CD4-positive, alpha-beta T cell (primary cell): ENCODE measurements around the gene HK1. TPM values are rescaled to one million over a fixed set of nuclear protein-coding genes. Genes with fewer than 3 reads are reported as not detected.
A peak's percentile ranks its signal among the peaks of the same experiment; 100 is the strongest.

Experiments
- ATAC-seq: fragments of 200-7000 bp; cut with Tn5 transposase; one replicate; pipeline ENCODE4 v1.10.0; 2022; ENCODE audit warnings: mild to moderate bottlenecking; ENCODE audit not compliant: poor library complexity
- CTCF ChIA-PET: fragments of 350-600 bp; sonication (Branson Sonifier 250); formaldehyde crosslinking; loops from one replicate; lab custom pipeline; 2021; ENCODE audit warnings: antibody characterized with exemption, inconsistent platforms; lab: Charles Lee
- POLR2A ChIA-PET: fragments of 350-600 bp; sonication (Branson Sonifier 250); formaldehyde crosslinking; loops from one replicate; lab custom pipeline; 2021; ENCODE audit warnings: antibody characterized with exemption, inconsistent platforms; lab: Charles Lee
- DNase-seq, 14 experiments: peaks; one replicate each; pipeline ENCODE4 v3.0.0-alpha.2; 2013 to 2020; ENCODE audit warnings: mixed read lengths in 2 of 14
- H3K27ac ChIP-seq, 2 donors: one replicate each; pipeline versions ENCODE4 v1.5.1 to v1.7.0; 2013; ENCODE audit warnings: low read length in 2 of 2, low read depth in 1 of 2, mild to moderate bottlenecking in 1 of 2
- H3K27me3 ChIP-seq, 2 experiments: 1 replicate in 1 of 2; 2 replicates in 1 of 2; pipeline versions ENCODE4 v1.6.1 to v1.7.0; 2013; ENCODE audit warnings: low read length in 2 of 2, control low read depth in 1 of 2, mild to moderate bottlenecking in 1 of 2, moderate library complexity in 1 of 2; ENCODE audit not compliant: insufficient read depth in 2 of 2, control insufficient read depth in 1 of 2
- H3K36me3 ChIP-seq: one replicate; pipeline ENCODE4 v1.6.1; 2013; ENCODE audit warnings: low read length, control low read depth; ENCODE audit not compliant: insufficient read depth
- H3K4me1 ChIP-seq: one replicate; pipeline ENCODE4 v1.6.1; 2013; ENCODE audit warnings: low read length, control low read depth; ENCODE audit not compliant: insufficient read depth
- H3K4me3 ChIP-seq: one replicate; pipeline ENCODE4 v1.5.1; 2013; ENCODE audit warnings: mild to moderate bottlenecking, low read length, moderate library complexity
- H3K9me3 ChIP-seq, 2 experiments: 1 replicate in 1 of 2; 2 replicates in 1 of 2; pipeline versions ENCODE4 v1.6.1 to v1.7.0; 2013; ENCODE audit warnings: low read length in 2 of 2, mild to moderate bottlenecking in 2 of 2, control low read depth in 1 of 2, moderate library complexity in 1 of 2; ENCODE audit not compliant: control insufficient read depth in 1 of 2, insufficient read depth in 1 of 2
- H3K27ac Mint-ChIP-seq: one replicate; pipeline ENCODE4 v1.8.0; 2020; ENCODE audit warnings: mixed read lengths
- H3K27me3 Mint-ChIP-seq: one replicate; pipeline ENCODE4 v1.8.0; 2021; ENCODE audit warnings: mixed read lengths
- H3K36me3 Mint-ChIP-seq: one replicate; pipeline ENCODE4 v1.8.0; 2021; ENCODE audit warnings: low read depth, mixed read lengths
- H3K4me1 Mint-ChIP-seq: one replicate; pipeline ENCODE4 v1.8.0; 2021; ENCODE audit warnings: low read depth, mixed read lengths
- H3K4me3 Mint-ChIP-seq: one replicate; pipeline ENCODE4 v1.8.0; 2020; ENCODE audit warnings: mild to moderate bottlenecking, mixed read lengths
- H3K9me3 Mint-ChIP-seq: one replicate; pipeline ENCODE4 v1.8.0; 2020; ENCODE audit warnings: mixed read lengths
- intact Hi-C, 2 experiments: fragments of 100-400 bp; cut with DNase I in 1 of 2; cut with micrococcal nuclease in 1 of 2; formaldehyde crosslinking; loops; one replicate each; pipeline versions ENCODE4 v1.15.1 to v1.9.0; 2023 to 2025; cut with DNase I, micrococcal nuclease
- total RNA-seq, 174 experiments: library from RNA in 2 of 174; stranded (reverse) in 2 of 174; gene quantifications; one replicate each; pipeline ENCODE4 v1.2.3 and lab custom pipeline; 2021 to 2026
- TF ChIP-seq, protein P1 (sequence below): fragments of 200-600 bp; IDR thresholded peaks from one replicate; pipeline ENCODE4 v1.8.0; 2022; ENCODE audit warnings: antibody characterized with exemption, mild to moderate bottlenecking

The HK1 gene
- total RNA-seq, 2 experiments from 2014 or later = 45.6 to 48.1 TPM

DNA sequence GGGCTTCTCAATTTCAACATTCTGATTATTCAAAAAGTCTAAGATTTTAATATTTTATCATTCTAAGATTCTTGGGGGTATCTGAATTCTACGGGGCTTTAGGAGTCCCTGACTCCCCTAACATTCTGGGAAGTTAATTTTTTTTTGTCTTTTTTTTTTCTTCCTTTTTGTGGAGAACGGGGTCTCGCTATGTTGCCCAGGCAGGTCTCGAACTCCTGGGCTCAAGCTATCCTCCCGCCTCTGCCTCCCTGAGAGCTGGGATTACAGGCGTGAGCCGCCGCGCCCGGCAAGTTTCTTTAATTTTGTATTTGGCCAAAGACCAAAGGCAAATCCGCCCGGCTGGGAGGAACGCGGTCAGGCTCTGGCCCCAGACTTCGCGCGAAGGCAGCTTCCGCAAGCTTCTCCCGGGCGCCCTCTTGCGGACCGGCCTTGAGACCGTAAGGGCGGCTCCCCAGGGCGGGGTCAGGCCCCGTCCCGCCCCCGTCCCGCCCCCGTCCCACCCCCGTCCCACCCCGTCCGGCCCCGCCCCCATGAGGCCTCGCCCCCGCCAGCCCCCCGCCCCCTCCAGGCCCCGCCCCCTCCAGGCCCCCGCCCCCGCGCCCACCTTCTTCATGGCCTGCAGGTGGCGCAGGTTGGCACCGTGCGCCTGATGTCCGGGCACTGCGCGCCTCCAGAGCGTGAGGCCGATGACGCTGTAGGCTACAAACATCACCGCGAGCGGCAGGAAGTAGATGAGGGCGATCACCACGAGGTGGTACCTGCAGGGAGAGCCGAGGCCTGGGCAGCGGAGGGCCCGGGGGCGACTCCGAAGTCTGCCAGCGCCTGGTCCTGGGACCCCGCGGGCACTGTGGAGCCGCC is 130.3 kb downstream of the HK1 start:
- Histone ChIP-seq H3K27me3 (no peaks in the 10 kb centered on the region), H3K36me3 (peaks cover 8% of the 10 kb centered on the region), H3K27ac (peak overlapping the region; percentile 72 to 82), H3K9me3 (no peaks in the 10 kb centered on the region), H3K4me1 (peaks cover 26% of the 10 kb centered on the region), H3K4me3 (peak overlapping the region; percentile 32)
- peak; percentile 79 to 97 (median 87) for DNase-seq
- intact Hi-C loops = loop anchor here (1.0 to 5.0 kb wide), 5 partner anchors 16 to 281 kb away; no protein-coding TSS in a partner anchor
- Mint-ChIP-seq H3K27ac (peak overlapping the region; percentile 88), H3K4me1 (peaks cover 28% of the 10 kb centered on the region), H3K4me3 (peak overlapping the region; percentile 64), H3K9me3 (no peaks in the 10 kb centered on the region), H3K27me3 (no peaks in the 10 kb centered on the region), H3K36me3 (peaks cover 10% of the 10 kb centered on the region)
- CTCF ChIA-PET = interaction anchor here (0.5 to 2.5 kb wide), 29 partner anchors 10 to 738 kb away, joined by 3 to 25 read pairs (median 4); partner anchors contain the start of genes SUPV3L1, TSPAN15 and TYSND1
- TF ChIP-seq, protein P1, sequence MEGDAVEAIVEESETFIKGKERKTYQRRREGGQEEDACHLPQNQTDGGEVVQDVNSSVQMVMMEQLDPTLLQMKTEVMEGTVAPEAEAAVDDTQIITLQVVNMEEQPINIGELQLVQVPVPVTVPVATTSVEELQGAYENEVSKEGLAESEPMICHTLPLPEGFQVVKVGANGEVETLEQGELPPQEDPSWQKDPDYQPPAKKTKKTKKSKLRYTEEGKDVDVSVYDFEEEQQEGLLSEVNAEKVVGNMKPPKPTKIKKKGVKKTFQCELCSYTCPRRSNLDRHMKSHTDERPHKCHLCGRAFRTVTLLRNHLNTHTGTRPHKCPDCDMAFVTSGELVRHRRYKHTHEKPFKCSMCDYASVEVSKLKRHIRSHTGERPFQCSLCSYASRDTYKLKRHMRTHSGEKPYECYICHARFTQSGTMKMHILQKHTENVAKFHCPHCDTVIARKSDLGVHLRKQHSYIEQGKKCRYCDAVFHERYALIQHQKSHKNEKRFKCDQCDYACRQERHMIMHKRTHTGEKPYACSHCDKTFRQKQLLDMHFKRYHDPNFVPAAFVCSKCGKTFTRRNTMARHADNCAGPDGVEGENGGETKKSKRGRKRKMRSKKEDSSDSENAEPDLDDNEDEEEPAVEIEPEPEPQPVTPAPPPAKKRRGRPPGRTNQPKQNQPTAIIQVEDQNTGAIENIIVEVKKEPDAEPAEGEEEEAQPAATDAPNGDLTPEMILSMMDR = peak; percentile 73
- ATAC-seq = peak; percentile 92
- POLR2A ChIA-PET = interaction anchor here (0.6 to 3.0 kb wide), 9 partner anchors 16 to 228 kb away, joined by 3 to 21 read pairs (median 4); no protein-coding TSS in a partner anchor

DNA sequence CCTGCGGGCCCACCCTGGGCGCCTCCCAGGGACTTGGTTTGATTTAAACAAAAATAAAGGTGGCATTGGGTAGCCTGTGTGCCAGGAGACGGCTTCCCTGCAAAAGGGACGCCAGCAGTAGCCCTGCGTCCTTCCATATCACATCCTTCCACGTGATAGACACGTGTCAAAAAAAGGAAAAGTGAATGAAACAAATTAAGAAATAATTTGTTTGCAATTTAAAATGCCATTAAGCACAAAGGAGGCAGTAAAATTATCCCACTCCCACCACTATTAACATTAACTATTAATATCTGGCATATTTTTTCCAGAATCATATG is 130.8 kb downstream of the HK1 start:
- H3K4me1 ChIP-seq = peaks cover 26% of the 10 kb centered on the region
- DNase-seq = no peak
- POLR2A ChIA-PET = interaction anchor here (1.0 to 3.0 kb wide), 6 partner anchors 16 to 174 kb away, joined by 3 to 21 read pairs (median 8); no protein-coding TSS in a partner anchor
- H3K9me3 ChIP-seq = no peaks in the 10 kb centered on the region
- peaks cover 8% of the 10 kb centered on the region for H3K36me3 ChIP-seq
- CTCF ChIA-PET = interaction anchor here (1.0 to 2.5 kb wide), 7 partner anchors 15 to 238 kb away, joined by 3 to 25 read pairs (median 5); partner anchors contain the start of gene TSPAN15
- Mint-ChIP-seq H3K4me3 (no peak overlapping the region), H3K36me3 (peaks cover 4% of the 10 kb centered on the region), H3K27me3 (no peaks in the 10 kb centered on the region), H3K27ac (peak overlapping the region; percentile 88), H3K9me3 (no peaks in the 10 kb centered on the region), H3K4me1 (peaks cover 28% of the 10 kb centered on the region)
- no peak for ATAC-seq
- intact Hi-C loops = loop anchor here (1.0 to 5.0 kb wide), 5 partner anchors 16 to 282 kb away; no protein-coding TSS in a partner anchor
- no peaks in the 10 kb centered on the region for H3K27me3 ChIP-seq
- H3K4me3 ChIP-seq = peak overlapping the region; percentile 13
- TF ChIP-seq, protein P1 = no peak
- peak overlapping the region; percentile 72 to 82 for H3K27ac ChIP-seq

DNA sequence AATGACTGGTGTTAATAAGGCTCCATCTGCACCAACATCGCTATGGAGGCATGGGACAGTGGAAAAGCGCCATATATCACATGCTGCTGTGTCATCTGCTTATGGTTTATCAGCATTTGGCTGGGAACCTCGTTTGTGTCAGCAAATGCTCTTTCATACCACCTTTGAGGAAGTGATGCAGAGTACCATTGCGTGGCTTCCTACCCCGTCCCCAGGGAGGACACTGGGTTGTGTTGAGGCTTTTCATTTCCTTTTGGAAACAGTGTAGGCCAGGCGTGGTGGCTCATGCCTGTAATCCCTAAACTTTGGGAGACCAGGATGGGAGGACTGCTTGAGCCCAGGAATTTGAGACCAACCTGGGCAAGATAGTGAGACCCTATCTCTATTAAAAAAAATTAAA is 131.7 kb downstream of the HK1 start:
- peaks cover 0 to 2% of the 10 kb centered on the region in 2 experiments for H3K9me3 ChIP-seq
- no peaks in the 10 kb centered on the region for H3K27me3 Mint-ChIP-seq
- CTCF ChIA-PET = no interaction called here
- peaks cover 26% of the 10 kb centered on the region for H3K4me1 ChIP-seq
- H3K36me3 ChIP-seq = peaks cover 4% of the 10 kb centered on the region
- DNase-seq (peak in 2 of 14 experiments; percentile 46 to 61), ATAC-seq (no peak)
- POLR2A ChIA-PET = no interaction called here
- H3K27ac Mint-ChIP-seq = no peak overlapping the region
- TF ChIP-seq, protein P1 = no peak
- H3K4me3 ChIP-seq = no peak overlapping the region
- no peak overlapping the region for H3K27ac ChIP-seq
- no peaks in the 10 kb centered on the region for H3K27me3 ChIP-seq
- H3K9me3 Mint-ChIP-seq = no peaks in the 10 kb centered on the region
- no peak overlapping the region for H3K4me3 Mint-ChIP-seq
- H3K4me1 Mint-ChIP-seq = peaks cover 28% of the 10 kb centered on the region
- intact Hi-C loops = loop anchor here (1.0 to 5.0 kb wide), 6 partner anchors 15 to 283 kb away; partner anchors contain the start of gene FAM241B (in 1 of the 2)
- no peaks in the 10 kb centered on the region for H3K36me3 Mint-ChIP-seq
